KOPT-K1 (cell line): Measurements from ENCODE around the gene DUS2.
A peak's percentile ranks its signal among the peaks of the same experiment; 100 is the strongest.

Experiments
- H3K27ac ChIP-seq: fragments of 200-600 bp; sonication (generic); 2 replicates; pipeline ENCODE4 v1.5.1; 2016; ENCODE audit warnings: antibody characterized with exemption, mild to moderate bottlenecking, low read depth, low read length; ENCODE audit not compliant: poor library complexity, severe bottlenecking
- H3K36me3 ChIP-seq: fragments of 200-600 bp; sonication (generic); 2 replicates; pipeline ENCODE4 v1.5.1; 2017; ENCODE audit warnings: antibody characterized with exemption, mild to moderate bottlenecking, low read length, moderate library complexity; ENCODE audit not compliant: insufficient read depth
- H3K9me3 ChIP-seq: fragments of 200-600 bp; sonication (generic); 2 replicates; pipeline ENCODE4 v1.5.1; 2017; ENCODE audit warnings: antibody characterized with exemption, low read length, mild to moderate bottlenecking; ENCODE audit not compliant: insufficient read depth, poor library complexity, severe bottlenecking

DUS2 gene

DNA sequence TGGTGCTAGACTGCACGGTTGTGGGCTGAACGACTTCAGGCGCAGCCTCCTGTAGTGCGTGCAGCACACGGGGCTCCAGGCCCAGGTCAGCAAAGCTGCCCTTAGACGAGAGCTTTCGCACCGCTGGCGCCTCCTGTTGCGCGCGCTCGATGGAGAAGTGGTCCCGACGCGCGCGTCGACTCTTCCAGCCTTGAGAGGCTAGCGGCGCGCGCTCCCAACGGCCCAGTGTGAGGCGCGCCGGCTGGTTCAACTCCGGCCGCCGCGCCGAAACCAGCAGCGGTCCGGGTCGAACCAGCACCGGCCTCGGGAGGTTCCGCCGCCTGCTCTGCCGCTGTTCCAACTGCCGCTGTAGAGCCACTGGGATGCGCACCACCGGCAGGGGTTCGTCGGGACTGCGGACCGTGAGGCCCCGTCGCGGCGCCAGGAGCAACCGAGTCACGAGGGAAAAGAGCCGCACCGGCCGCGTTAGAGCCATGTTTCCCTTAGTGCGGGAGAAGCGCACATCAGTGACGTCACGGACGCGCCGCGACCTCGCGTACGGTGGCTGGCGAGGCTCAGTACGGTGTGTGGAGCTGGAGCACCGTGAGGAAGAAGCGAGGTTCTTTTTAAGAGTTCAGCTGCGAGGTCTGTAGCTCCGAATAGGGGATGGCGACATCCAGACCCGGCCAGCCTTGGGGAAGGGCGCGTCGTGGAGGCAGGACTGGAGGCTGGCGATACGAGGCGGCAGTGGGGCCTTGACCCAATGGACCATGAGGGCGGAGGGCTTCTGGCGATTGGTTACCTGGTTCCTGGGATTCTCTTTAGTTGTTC, at the start of gene DUS2, which contains the start of gene DDX28:
DUS2 (plus strand) TSS at position 557 of the 810 bp plus-strand sequence. CDS start 14,740 bp downstream, outside the sequence.
DDX28 (minus strand) TSS at position 505 of the 810 bp plus-strand sequence; CDS start at position 475, 30 bp downstream.
- Histone ChIP-seq H3K27ac (peak within 1 kb of the TSS; percentile 72), H3K36me3 (peaks cover 42% of the 10 kb centered on the region), H3K9me3 (no peaks in the 10 kb centered on the region)

DNA sequence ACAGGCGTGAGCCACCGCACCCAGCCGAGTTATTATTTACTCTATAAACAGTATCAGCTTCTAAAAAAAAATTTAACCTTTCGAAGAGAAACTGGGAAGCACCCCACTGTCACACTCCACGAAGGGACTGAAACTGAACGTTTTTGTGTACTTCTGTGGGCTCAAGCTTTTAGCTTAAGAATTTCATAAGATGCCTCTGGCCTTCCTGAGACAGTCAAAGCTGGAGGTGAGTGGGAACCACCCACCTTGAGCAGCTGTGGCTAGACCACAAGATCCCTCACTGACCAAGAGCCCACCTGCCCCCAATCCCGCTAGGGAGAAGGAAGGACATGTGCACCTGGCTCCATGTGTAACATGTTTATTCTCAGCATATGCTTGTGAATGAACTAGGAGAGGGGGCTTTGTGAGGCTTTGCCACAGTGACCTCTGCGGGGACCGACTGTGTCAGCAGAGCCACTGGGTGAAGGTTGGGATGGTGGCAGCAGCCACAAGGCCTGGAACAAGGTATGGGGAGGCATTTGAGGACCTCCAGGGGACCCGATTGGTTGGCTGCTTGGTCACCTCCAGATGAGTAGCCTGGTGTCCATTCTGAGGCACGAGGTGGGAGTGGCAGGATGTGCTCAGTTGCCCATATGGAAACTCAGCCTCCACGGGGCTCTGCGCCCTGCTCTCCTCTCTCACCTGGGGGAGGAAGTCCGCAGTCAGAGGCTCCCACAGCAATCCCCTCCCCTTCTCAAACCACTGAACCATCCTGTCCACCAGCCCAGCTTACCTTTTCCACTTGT, 47.6 kb upstream of the DUS2 start:
- no peaks in the 10 kb centered on the region for H3K9me3 ChIP-seq
- no peaks in the 10 kb centered on the region for H3K36me3 ChIP-seq
- H3K27ac ChIP-seq: no peak overlapping the region

DNA sequence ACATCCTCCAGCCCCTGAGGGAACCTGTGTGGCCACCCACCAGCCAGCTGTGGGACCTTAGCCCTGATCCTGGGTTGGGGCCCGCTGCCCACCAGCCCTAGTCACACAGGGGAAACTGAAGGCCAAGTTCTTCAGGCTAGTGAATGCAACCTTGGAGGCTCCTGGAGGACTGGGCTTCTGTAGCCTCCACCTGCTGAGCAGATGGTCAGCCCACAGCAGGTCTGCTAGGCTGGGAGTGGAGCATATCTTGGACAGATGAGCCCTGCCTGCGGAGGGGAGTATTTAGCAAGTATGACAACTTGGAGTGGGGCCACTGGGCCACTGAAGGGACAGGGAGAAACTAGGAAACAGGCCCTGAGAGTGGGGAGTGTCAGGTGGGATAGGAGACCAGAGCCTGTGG, 46.9 kb upstream of the DUS2 start:
- Histone ChIP-seq H3K9me3 (no peaks in the 10 kb centered on the region), H3K27ac (no peak overlapping the region), H3K36me3 (no peaks in the 10 kb centered on the region)

DNA sequence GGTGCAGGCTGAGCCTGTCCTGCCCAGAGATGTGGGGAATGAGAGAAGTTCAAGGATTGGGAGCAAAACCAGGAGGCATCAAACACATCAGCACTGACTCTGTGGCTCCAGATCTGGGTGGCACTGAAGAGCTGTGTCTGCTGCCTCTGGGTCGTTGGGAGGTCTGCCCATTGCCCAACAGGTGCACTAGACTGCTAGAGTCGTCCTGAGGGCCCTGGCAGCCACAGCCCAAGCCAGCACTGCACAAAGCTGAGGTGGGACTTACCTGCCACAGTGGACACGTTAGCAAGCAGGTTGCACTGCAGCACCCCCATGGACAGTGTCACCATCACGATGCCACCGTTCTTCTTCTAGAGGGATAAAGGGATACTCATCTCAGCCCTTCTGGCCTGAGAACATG, 46.1 kb upstream of the DUS2 start:
- Histone ChIP-seq H3K9me3 (no peaks in the 10 kb centered on the region), H3K36me3 (no peaks in the 10 kb centered on the region), H3K27ac (no peak overlapping the region)

- no peaks in the 10 kb centered on the region for H3K9me3 ChIP-seq
- H3K27ac ChIP-seq: no peak overlapping the region
- no peaks in the 10 kb centered on the region for H3K36me3 ChIP-seq
These were observed 45.4 kb upstream of the DUS2 start for GRCh38 chr16:67977469-67978227.

DNA sequence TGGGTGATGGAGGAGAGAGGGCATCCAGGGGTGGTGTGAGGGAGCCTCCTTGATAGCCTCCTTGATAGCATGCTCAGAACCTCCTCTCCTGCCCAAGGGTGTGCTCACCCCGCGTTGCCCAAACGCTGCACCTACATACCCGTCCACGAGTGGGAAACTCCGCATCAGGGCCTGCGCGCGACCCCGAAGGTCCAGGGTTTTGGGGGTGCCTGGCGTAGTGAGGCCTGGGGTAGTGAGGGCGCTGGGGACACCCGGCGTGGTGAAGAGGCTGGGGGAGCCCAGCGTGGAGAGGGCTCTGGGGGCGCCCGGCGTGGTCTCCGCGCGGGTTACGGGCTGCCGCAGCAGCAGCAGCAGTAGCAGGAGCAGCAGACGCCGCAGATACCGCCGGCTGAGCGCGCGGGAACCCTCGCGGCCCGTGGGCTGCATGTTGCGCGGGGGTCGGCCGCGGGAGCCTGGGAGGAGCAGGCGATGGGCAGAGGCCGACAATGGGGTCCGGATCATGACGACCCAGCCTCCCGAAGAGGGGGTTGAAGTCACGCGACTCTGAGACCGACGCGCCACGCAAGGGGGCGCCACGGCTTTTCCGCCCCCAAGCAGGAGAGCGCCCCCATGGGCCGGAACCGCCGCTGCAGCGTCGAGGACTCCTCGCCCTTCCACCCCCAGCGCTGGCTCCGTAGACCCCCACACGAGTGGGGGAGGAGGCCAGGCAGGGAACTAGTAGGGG, 43.0 kb upstream of the DUS2 start, which contains the start of gene DPEP3:
DPEP3 (minus strand) TSS at position 545 of the 724 bp plus-strand sequence; CDS start at position 426, 119 bp downstream.
- H3K36me3 ChIP-seq: no peaks in the 10 kb centered on the region
- H3K27ac ChIP-seq: no peak within 1 kb of the TSS
- H3K9me3 ChIP-seq: no peaks in the 10 kb centered on the region

DNA sequence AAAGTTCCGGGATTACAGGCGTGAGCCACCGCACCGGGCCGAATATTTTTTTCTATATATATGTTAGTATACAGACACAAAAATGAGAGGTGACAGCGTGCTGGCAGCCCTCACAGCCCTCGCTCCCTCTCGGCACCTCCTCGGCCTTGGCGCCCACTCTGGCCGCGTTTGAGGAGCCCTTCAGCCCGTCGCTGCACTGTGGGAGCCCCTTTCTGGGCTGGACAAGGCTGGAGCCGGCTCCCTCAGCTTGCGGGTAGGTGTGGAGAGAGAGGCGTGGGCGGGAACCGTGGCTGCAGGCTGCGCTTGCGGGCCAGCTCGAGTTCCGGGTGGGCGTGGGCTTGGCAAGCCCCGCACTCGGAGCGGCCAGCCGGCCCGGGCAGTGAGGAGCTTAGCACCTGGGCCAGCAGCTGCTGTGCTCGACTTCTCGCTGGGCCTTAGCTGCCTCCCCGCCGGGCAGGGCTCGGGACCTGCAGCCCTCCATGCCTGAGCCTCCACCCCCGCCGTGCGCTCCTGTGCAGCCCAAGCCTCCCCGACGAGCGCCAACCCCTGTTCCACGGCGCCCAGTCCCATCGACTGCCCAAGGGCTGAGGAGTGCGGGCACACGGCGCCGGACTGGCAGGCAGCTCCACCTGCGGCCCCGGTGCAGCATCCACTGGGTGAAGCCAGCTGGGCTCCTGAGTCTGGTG, 40.9 kb upstream of the DUS2 start:
- Histone ChIP-seq H3K9me3 (no peaks in the 10 kb centered on the region), H3K36me3 (no peaks in the 10 kb centered on the region), H3K27ac (no peak overlapping the region)

GRCh38 chr16:67986949-67987348, 36.1 kb upstream of the DUS2 start:
- no peaks in the 10 kb centered on the region for H3K36me3 ChIP-seq
- no peak overlapping the region for H3K27ac ChIP-seq
- H3K9me3 ChIP-seq: no peaks in the 10 kb centered on the region

GRCh38 chr16:67987460-67988160, 35.5 kb upstream of the DUS2 start:
- Histone ChIP-seq H3K9me3 (no peaks in the 10 kb centered on the region), H3K27ac (no peak overlapping the region), H3K36me3 (no peaks in the 10 kb centered on the region)

DNA sequence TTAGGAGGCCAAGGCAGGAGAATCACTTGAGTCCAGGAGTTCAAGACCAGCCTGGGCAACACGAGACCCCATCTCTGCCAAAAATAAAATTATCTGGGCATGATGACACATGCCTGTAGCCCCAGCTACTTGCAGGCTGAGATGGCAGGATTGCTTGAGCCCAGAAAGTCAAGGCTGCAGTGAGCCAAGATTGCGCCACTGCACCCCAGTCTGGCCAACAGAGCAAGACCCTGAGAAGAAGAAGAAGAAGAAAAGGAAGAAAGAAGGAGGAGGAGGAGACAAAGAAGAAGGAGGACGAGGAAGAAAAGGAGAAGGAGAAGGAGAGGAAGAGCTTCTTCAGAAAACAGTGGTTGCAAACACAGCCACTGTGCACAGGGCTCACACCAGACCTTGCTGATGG, 34.4 kb upstream of the DUS2 start:
- Histone ChIP-seq H3K9me3 (no peaks in the 10 kb centered on the region), H3K36me3 (no peaks in the 10 kb centered on the region), H3K27ac (no peak overlapping the region)

DNA sequence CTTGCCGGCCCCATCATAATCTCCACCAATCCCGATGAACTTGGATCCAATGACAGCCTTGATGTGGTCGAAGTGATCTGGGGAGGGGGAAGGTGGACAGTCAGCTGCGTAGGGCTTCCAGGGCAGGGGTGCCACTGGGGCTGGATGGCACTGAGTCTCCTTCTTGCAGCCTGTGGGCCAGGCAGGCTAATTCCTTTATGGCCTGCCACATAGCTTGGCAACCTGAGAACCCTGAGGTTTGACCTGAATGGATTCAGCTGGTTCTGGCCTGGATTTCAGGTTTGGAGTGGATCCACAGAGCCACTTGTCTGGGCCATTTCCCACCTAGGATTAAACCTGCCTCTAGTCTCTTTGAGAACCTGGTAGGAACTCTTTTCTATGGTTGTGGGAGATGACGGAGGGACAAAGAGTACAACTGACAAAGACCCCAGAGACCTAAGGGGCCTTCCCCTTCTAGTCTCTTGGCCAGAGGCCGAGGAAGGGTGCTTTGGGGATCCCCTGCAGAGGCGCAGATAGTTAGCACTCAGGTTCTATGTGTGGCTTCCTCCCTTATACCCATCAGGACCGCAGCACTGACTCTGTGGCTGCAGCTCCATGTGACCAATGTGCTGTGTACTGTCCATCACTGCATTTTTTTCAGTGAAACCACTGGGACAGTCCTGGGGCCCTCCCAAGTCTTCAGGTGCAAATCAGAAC, 33.6 kb upstream of the DUS2 start:
- Histone ChIP-seq H3K27ac (no peak overlapping the region), H3K36me3 (no peaks in the 10 kb centered on the region), H3K9me3 (no peaks in the 10 kb centered on the region)

GRCh38 chr16:67990018-67990386, 33.1 kb upstream of the DUS2 start:
- no peaks in the 10 kb centered on the region for H3K36me3 ChIP-seq
- no peaks in the 10 kb centered on the region for H3K9me3 ChIP-seq
- no peak overlapping the region for H3K27ac ChIP-seq

DNA sequence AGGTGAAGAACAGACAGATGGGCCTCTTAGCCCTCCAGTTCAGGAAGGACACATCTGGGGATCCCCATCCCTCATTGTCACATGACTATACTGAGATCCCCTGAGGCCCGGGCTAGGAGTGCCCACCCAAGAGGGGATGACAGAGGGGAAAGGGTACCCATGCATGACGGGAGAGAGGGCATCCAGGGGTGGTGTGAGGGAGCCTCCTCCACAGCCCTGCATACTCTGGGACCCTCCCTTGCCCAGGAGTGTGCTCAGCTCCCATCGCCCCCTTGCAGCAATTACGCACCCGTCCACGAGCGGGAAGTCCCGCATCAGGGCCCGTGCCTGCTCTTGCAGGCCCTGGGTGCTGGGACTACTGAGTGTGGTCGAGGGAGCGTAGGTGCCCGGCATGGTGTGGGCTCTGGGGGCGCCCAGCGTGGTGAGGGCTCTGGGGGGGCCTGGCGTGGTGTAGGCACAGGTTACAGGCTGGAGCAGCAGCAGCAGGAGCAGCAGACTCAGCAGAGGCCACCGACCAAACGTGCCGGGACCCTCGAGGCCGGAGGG, 30.4 kb upstream of the DUS2 start:
- no peaks in the 10 kb centered on the region for H3K36me3 ChIP-seq
- no peaks in the 10 kb centered on the region for H3K9me3 ChIP-seq
- peak overlapping the region; percentile 66 for H3K27ac ChIP-seq
